NB4 (cell line): ENCODE results near the gene CFAP92.
A peak's percentile ranks its signal among the peaks of the same experiment; 100 is the strongest.
"Not testable (repeated sequence)": the region's sequence is repeated elsewhere in the genome, so short reads cannot be mapped to it uniquely, and the experiment has no call there.

Experiments used
- DNase-seq: peaks from one replicate; pipeline ENCODE4 v3.0.0; 2010; ENCODE audit warnings: low read depth
- H3K4me3 ChIP-seq: one replicate; pipeline ENCODE4 v1.5.1; 2011; ENCODE audit warnings: mild to moderate bottlenecking, low read depth, low read length, moderate library complexity
- MYC ChIP-seq: IDR thresholded peaks from 2 replicates; pipeline ENCODE4 v1.6.1; 2011; ENCODE audit warnings: low read depth, low read length
- POLR2A ChIP-seq: IDR thresholded peaks from 2 replicates; pipeline ENCODE4 v1.6.1; 2011; ENCODE audit warnings: mild to moderate bottlenecking; ENCODE audit not compliant: insufficient read length; ENCODE audit errors: extremely low read depth
- TF ChIP-seq, protein P1 (sequence below): IDR thresholded peaks from one replicate; pipeline ENCODE4 v1.5.1; 2012; ENCODE audit warnings: low read depth, low read length
- TF ChIP-seq, protein P2 (sequence below): IDR thresholded peaks from 2 replicates; pipeline ENCODE4 v1.6.1; 2011; ENCODE audit warnings: low read depth, low read length

CFAP92 gene

DNA sequence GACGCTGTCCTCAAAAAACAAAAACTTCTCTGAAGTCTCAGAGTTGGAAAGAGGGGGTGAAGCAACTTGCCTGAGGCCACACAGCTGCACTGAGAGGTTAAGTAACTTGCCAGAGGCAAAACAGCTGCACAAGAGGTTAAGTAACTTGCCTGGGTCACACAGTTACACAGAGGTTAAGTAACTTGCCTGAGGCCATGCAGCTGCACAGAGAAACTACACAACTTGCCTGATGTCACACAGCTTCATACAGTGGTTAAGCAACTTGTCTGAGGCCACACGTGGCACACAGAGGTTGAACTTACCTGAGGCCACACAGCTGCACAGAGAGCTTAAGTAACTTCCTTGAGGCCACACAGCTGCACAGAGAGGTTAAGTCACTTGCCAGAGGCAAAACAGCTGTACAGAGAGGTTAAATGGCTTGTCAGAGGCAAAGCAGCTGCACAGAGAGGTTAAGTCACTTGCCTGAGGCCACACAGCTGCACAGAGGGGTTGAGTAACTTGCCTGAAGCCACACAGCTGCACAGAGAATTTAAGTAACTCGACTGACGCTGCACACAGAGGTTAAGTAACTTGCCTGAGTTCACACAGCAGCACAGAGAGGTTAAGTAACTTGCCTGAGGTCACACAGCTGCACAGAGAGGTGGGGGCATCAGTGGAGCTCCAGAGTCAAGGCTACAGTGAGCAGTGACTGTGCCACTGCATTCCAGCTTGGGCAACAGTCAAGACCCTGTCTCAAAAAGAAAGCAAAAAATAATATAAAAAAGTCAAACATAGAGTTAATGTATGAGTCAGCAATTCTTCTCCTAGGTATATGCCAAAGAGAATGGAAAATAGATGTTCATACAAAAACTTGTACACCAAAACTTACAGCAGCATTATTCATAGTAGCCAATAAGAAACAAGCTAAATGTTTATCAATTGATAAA is 126.4 kb downstream of the CFAP92 start:
- peak; percentile 56 for DNase-seq
- TF ChIP-seq POLR2A (no peak), MYC (no peak)
- TF ChIP-seq, protein P1, sequence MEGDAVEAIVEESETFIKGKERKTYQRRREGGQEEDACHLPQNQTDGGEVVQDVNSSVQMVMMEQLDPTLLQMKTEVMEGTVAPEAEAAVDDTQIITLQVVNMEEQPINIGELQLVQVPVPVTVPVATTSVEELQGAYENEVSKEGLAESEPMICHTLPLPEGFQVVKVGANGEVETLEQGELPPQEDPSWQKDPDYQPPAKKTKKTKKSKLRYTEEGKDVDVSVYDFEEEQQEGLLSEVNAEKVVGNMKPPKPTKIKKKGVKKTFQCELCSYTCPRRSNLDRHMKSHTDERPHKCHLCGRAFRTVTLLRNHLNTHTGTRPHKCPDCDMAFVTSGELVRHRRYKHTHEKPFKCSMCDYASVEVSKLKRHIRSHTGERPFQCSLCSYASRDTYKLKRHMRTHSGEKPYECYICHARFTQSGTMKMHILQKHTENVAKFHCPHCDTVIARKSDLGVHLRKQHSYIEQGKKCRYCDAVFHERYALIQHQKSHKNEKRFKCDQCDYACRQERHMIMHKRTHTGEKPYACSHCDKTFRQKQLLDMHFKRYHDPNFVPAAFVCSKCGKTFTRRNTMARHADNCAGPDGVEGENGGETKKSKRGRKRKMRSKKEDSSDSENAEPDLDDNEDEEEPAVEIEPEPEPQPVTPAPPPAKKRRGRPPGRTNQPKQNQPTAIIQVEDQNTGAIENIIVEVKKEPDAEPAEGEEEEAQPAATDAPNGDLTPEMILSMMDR, result no peak
- TF ChIP-seq, protein P2, sequence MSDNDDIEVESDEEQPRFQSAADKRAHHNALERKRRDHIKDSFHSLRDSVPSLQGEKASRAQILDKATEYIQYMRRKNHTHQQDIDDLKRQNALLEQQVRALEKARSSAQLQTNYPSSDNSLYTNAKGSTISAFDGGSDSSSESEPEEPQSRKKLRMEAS, result no peak
- H3K4me3 ChIP-seq, result no peak overlapping the region

DNA sequence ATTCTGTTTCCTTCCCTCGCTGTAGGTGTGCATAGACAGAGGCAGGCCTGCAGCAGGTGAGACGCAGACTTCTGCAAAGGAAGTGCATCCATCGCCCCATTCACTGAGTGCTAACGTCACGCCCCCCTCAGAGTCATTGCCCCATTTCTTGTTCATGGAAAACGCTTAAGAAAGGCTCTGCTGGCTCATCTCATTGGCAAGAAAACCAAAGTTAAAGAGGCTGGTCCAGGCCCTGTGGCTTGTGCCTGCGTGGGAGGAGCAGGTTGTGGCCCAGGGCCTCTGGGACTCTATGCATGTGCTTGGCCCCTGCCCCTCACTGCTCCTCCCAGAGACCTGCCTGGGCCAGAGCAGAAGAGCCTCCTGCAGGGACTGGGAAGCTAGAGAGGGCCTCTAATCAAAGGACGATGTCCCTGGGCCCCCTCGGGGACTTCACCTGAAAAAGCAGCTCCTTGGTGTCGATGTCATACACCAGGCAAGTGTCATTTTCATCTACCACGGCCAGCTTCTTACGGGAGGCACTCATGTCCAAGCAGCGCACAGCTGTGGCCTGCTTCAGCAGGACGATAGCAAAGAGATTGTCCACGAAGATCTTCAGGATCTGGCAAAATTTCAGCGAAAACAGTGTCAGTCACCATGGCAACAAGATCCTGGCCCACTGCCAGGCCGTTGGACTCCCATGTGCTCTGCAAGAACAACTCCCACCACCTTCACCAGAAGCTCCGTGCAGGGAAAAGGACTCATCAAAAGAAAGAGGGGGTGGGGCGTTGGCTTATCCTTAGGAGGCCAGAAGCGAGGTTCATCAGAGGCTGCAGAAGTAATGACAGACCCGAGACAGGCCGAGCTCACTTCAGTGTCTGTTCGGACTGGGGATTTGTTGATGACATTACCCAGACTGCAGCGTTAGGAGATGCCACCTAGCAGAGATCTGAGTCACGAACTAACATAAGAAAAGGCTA is 128.7 kb downstream of the CFAP92 start:
- peak; percentile 72 for TF ChIP-seq MYC
- TF ChIP-seq, protein P2, result peak; percentile 79
- not testable (repeated sequence) for H3K4me3 ChIP-seq
- peak; percentile 95 for DNase-seq

DNA sequence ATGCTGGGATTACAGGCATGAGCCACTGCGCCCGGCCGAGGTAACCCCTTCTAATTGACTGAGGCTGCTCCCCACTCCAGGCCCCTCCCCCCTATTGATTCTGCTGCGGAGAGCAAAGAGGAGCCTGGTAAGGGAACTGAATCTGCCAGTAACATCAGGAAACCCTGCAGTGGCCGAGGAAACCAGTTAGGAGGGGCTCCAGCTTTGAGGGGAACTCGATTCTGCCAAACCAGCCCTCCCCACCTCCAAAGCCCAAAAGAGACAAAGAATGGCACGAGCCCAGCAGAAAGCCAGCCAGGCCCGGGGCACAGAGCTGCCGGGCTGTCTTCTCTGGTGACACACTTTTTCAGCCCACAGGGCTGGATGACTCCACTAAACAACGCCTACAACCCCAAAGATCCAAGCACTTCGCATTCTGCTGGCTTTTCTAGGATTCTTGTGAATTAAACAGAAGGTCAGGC is 129.5 kb downstream of the CFAP92 start:
- DNase-seq, result no peak
- H3K4me3 ChIP-seq, result no peak overlapping the region

DNA sequence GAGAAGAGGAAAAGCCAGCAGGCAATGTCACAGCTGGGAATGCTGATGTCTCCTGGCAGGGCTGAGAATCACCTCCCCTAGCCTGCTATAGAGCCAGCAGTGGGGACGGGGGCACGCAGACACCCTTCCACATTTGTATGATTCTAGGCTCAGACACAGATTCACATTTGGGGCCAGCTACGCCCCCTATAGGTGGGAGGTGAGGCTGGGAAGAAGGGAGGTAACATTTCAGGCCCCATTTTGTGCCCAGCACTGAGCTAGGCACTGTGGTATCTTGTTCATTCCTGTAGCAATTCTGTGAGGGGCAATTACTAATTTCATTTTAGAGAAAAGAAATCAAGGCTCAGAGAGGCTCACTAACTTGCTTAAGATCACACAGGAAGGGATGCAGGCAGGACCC is 130.3 kb downstream of the CFAP92 start:
- no peak overlapping the region for H3K4me3 ChIP-seq
- TF ChIP-seq, protein P1, result peak; percentile 53
- no peak for TF ChIP-seq MYC
- peak; percentile 48 for DNase-seq

More for the DNA sequence above, 129.5 kb downstream of the CFAP92 start:
- TF ChIP-seq MYC, result no peak
- TF ChIP-seq POLR2A, result no peak
- TF ChIP-seq, protein P1, result no peak
- TF ChIP-seq, protein P2, result no peak

DNA sequence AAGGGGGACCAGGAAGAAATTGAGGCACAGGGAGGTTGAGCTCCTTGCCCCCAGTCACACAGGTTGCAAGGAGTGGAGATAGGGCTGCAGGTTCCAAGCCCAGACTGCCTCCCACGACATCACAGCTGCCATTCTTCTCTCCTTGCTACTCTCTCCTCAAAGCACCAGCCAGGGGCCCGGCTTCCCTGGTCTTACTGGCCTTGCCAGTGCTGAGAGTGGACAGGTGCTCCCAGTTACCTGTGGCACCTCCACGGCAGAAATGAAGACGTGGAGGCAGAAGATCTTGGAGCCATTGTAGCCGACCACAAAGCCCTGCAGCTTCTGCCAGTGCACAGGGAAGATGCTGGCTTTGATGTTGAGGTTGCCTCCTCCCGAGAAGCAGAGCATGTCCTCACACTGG is 132.4 kb downstream of the CFAP92 start:
- no peak for DNase-seq
- no peak overlapping the region for H3K4me3 ChIP-seq
- TF ChIP-seq, protein P1, result no peak
- no peak for TF ChIP-seq MYC
- no peak for TF ChIP-seq POLR2A
- TF ChIP-seq, protein P2, result no peak
